ENCODE measurements around the gene ATP6V1F.

ATP6V1F gene

GRCh38 chr7:128849156-128849515 lies 13.5 kb upstream of the ATP6V1F start:
- no peak for DNase-seq

DNA sequence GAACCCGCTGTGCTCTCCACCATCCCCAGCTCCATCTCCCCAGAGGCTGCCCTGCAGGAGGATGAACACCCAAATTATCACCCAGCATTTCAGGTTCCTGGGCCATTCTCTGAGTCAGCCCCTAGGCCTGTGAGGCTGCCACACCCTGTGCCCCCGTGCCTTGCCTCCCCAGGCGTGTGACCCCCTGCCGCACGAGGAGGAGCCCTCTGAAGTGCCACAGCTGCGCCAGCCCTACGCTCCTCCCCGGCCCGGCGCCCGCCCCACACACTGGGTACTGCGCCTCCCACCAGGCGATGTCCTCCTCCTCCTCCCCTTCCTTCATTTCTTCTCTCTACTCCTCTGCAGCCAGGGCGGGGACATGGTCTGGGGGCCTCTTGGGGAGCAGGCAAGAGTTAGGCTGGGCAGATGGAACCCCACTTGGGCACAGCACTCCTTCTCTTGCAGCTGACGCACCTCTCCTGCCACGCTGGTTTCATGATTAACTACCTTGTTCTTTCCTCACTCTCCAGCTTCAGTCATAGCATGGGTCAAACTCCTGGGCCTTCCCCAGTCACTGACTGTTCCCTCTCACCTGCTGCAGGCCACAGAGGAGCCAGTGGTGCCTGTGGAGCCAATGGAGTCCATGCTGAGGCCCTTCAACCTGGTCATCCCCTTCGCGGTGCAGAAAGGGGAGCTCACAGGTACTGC lies 12.7 kb upstream of the ATP6V1F start:
- no peak for DNase-seq

- no peak for DNase-seq
Measured at GRCh38 chr7:128852537-128853254, 10.0 kb upstream of the ATP6V1F start.

DNA sequence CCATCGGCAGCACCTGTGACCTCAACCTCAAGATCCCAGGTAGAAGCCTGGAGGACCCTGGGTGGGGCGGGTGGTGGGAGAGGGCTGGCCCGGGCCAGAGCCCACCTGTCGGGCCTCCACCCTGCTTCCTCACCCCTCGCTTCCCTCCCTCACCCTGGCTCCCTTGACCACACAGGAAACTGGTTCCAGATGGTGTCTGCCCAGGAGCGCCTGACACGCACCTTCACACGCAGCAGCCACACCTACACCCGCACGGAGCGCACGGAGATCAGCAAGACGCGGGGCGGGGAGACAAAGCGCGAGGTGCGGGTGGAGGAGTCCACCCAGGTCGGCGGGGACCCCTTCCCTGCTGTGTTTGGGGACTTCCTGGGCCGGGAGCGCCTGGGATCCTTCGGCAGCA lies 8.9 kb upstream of the ATP6V1F start:
- DNase-seq, result no peak

- DNase-seq, result no peak
Measured at GRCh38 chr7:128854396-128854795, 8.3 kb upstream of the ATP6V1F start.

DNA sequence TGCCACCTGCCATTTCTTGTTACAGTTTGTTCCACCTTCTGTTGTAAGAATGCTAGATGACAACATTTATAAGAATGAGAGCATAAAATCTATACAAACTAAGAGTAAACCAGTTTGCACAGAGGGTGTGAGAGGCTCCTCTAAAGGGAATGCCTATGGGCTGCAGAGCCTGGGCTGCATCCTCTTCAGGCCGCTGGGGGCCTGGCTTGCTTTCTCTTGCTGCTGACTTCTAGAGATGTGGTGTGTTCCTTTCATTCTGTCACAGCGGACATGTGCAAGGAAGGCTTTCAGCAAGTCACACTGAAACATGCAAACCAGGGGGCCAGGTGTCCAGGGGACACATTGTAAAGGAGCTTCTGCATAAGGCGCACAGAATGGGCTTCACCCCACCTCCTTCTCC lies 7.1 kb upstream of the ATP6V1F start:
- DNase-seq, result no peak

DNA sequence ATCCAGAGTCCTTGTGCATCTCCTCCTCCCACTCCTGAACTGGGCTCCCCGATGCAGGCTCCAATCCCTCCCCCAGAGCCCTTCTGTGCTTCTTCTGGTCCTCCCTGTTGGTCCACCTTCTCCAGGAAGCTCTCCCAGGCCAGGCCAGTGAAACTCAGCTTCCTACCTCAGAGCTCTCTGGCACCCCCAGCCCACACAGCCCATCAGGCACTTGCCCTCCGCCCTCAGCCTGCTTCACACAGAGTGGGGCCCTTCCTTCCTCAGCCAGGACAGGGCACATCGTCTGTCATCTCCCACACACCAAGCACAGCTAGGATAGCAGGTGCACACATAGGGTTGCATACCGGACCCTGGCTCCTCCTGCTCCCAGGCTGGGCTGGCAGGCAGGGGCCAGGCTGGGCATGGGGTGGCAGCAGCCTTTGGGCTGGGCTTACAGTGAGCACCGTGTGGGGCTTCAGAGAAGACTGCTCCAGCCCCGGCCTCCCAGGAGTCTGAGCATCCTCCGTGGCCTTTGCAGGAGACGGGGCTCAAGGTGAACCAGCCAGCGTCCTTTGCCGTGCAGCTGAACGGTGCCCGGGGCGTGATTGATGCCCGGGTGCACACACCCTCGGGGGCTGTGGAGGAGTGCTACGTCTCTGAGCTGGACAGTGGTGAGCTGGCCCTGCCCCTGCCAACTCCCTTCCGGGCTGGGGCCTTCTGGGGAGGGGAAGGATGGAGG lies 6.5 kb upstream of the ATP6V1F start:
- DNase-seq, result no peak

DNA sequence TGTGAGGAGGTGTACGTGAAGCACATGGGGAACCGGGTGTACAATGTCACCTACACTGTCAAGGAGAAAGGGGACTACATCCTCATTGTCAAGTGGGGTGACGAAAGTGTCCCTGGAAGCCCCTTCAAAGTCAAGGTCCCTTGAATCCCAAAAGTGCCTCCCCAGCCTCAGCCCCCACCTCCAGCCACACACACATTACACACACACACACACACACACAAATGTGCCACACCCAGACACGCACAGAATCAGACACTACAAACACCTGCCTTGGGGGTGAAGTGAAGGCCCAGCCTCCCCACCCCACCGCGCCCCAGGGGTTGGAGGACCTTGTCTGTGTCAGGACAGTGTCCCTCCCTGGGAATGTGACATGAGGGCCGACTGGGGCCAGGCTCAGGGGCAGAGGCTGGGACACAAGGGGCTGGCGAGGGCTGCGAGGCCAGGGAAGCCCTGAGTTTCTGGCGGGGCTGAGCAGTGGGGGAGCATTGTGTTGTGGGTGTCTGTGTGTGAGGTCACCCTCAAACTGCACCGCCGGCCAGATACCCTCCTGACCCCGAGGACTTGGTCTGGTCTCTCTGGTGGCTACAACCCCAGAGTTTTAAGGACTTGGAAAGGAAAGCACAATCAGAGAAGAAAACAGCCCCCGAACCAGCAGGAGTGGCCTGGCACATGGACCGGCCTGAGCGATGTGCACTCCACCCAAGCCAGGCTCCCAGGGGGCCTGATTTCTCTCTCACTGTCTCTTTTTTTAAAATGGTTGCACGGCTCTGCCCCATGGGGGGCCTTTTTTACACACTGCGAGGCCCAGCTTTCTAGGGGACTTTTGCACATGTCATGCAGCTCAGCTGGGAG lies 4.0 kb upstream of the ATP6V1F start:
- DNase-seq, result no peak

GRCh38 chr7:128859232-128860157 lies 3.2 kb upstream of the ATP6V1F start:
- no peak for DNase-seq

GRCh38 chr7:128860158-128861073 lies 2.2 kb upstream of the ATP6V1F start:
- no peak for DNase-seq

DNA sequence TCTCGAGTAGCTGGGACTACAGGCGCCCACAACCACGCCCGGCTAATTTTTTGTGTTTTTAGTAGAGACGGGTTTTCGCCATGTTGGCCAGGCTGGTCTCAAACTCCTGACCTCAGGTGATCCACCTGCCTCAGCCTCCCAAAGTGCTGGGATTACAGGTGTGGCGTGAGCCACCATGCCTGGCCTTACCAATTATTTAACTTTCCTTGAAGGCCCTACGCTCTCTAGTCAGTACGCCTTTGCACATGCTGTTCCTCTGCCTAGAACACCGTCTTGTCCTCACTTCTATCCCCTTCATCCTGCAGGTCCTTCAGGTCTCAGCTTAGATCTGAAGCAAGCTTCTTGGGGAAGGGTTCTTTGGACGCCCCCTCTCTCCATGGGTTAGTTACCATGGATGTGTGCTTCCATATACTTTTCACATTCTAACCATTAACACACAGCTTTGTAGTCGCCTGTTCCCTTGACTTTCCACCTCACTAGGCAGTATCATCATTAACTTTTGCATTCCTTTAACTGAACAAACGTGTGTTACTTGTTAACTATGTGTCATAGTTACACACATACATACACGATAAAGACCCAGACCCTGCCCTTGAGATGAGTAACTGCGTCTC lies 592 bp upstream of the ATP6V1F start:
- DNase-seq, result no peak

DNA sequence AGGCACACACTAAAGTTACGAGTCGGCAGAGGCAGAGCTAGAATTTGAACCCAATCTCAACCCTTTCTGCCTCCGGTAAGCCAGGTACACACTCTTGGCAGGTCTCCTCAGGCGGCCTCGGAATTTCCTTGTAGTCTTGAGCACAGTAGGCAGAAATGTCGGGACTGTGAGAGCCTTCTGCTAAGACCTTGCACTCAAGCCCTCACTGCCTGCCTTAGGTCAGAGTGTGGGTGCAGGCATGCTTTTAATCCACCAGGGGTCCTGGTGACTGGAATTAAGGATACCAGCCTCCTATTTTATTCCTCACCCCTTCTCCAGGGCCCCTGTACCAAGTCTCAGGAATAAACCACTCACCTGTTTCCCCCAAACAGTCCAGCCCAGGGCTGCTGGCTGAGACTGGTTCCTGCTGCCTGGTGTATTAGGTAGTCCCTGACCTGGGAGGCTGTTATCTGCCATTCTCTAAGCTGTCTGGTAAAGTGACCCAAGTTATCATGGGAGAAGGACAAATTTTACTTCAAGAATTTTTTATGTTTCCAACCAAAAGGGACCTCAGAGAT lies 855 bp downstream of the ATP6V1F start:
- peak; percentile 48 for DNase-seq

DNA sequence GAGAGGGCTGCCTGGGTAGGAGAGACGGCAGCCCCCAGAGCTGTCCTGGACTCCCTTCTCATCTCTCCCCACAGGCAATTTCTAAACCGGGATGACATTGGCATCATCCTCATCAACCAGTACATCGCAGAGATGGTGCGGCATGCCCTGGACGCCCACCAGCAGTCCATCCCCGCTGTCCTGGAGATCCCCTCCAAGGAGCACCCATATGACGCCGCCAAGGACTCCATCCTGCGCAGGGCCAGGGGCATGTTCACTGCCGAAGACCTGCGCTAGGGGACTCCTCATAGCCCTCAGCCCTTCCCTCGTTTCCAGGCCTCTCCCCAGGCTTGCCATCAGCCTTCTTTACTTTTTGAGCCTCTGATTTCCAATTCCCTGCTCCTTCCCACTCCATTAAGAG lies 2.6 kb downstream of the ATP6V1F start:
- no peak for DNase-seq

DNA sequence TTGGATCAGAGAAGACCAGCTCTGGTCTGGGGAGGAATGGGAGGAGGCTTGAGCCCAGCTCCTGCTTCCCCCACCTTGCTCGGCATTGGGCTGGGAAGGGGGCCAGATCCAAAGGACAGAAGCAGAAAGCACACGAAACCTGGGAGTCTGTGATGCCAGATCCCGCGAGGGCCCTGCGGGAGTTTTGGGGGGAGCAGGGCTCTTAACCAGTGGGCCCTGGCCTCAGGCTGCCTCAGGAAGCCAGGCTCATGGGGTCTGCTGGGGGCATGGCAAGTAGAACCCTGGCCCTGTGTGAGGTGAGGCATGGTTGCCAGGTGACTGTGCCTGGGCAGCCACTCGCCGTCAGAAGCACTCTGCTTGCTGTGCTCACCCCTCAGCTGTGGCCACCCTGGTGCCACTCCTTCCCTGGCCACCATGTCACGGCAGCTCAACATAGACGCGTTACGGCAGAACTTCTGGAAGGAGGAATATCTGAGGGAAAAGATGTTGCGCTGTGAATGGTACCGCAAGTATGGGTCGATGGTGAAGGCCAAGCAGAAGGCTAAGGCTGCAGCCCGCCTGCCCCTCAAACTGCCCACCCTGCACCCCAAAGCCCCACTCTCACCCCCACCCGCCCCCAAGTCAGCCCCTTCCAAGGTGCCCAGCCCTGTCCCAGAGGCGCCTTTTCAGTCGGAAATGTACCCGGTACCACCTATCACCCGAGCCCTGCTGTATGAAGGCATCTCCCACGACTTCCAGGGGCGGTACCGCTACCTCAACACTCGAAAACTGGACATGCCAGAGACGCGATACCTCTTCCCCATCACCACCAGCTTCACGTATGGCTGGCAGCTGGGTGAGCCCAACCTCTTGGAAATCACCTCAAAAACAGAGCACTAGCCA lies 3.6 kb downstream of the ATP6V1F start:
- DNase-seq, result no peak

GRCh38 chr7:128867241-128867640 lies 4.6 kb downstream of the ATP6V1F start:
- no peak for DNase-seq

GRCh38 chr7:128867842-128868623 lies 5.4 kb downstream of the ATP6V1F start:
- no peak for DNase-seq

- no peak for DNase-seq
Measured at GRCh38 chr7:128868624-128869137, 6.0 kb downstream of the ATP6V1F start.

Measured in activated T-cell treated with anti-CD3 and anti-CD28 coated beads, Interleukin-2, amount 50 U/mL, for 1 hour (primary cell).